T-helper 2 cell treated with Interferon-gamma antibody and Interleukin-4, amounts not matched to agents 5 μg/mL and 100 μg/mL, for 36 hours (primary cell): Measurements from ENCODE around the gene CLCN7.

Source experiments
- DNase-seq: peaks from one replicate; pipeline ENCODE4 v3.0.0; 2021; ENCODE audit warnings: low spot score
- H3K27ac Mint-ChIP-seq: one replicate; pipeline ENCODE4 v1.8.0; 2021; ENCODE audit warnings: mild to moderate bottlenecking, mixed read lengths
- H3K27me3 Mint-ChIP-seq: one replicate; pipeline ENCODE4 v1.8.0; 2021; ENCODE audit warnings: low read depth, mixed read lengths
- H3K36me3 Mint-ChIP-seq: one replicate; pipeline ENCODE4 v1.8.0; 2021; ENCODE audit warnings: low read depth, mixed read lengths
- H3K4me1 Mint-ChIP-seq: one replicate; pipeline ENCODE4 v1.8.0; 2021; ENCODE audit warnings: low read depth, mixed read lengths
- H3K4me3 Mint-ChIP-seq: one replicate; pipeline ENCODE4 v1.8.0; 2022; ENCODE audit warnings: mild to moderate bottlenecking, moderate library complexity, mixed read lengths
- H3K9me3 Mint-ChIP-seq: one replicate; pipeline ENCODE4 v1.8.0; 2021; ENCODE audit warnings: mixed read lengths

The CLCN7 gene

DNA sequence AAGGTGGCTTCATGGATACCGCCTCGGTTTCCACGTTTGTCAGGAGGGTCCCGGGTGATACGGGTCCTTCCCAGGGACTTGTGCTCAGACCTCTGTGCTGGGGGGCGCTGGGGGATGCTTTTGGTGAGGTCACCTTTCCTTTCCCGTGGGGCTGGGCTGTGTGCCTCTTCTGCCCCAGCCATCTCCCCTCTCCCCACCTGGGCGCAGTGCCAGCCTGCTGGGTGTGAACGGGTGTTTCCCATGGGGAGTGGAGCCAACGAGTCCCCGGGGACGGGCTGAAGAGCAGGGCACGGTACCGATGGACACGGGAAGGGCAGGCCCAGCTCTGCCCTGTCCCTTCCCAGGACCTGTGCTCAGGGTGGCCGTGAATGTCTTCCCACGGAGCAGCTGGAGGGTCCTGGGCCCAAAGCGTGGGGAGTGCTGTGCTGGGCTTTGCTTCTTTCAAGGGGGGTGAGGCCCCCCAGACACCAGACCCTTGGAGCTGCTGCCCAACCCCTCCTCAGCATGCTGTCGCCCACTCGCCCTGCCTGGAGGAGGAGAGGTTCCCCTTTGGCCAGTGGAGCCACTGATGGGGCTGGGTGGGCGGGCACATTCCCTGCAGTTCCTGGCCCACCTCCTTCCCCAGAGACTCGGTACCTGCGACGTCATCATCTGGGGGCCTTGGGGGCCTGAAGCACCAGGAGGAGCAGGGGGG is 33.8 kb upstream of the CLCN7 start:
- no peak overlapping the region for H3K4me3 Mint-ChIP-seq
- no peak overlapping the region for H3K27ac Mint-ChIP-seq
- no peaks in the 10 kb centered on the region for H3K27me3 Mint-ChIP-seq
- H3K4me1 Mint-ChIP-seq, result no peaks in the 10 kb centered on the region
- no peaks in the 10 kb centered on the region for H3K9me3 Mint-ChIP-seq
- H3K36me3 Mint-ChIP-seq, result peaks cover 12% of the 10 kb centered on the region
- no peak for DNase-seq

DNA sequence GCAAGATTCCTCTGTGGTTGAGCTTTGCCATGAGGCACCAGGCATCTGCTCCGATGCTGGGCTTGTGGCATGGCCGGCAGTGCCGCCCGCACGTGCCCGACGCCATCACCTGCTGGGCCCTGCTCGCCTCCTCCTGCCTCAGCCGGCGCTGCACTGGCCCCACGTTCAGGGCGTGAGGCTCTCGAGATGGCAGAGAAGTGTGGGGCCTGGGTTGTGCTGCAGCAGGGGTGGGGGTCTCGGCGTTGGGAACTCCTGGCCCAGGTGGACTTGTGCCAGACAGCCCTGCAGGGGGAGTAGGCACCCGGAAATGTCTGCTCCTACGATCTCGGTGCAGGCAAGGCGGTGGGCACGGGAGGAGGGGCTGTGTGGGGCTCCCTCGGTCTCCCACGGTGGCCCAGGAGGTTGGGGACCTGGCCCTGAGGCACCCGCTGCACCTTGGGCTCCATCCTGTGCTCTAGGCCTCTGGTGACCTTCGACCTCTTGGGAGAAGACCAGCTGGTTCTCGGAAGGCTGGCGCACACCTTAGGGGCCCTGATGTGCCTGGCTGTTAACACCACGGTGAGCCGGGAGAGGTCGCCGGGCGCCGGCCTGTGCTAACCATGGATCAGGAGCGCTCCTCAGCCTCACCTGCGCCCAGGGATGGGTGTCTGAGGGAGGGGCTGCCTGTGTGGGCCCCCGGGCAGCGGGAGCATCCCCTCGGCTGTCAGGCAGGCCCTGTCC is 31.8 kb upstream of the CLCN7 start:
- peaks cover 15% of the 10 kb centered on the region for H3K36me3 Mint-ChIP-seq
- H3K9me3 Mint-ChIP-seq, result no peaks in the 10 kb centered on the region
- no peak overlapping the region for H3K27ac Mint-ChIP-seq

DNA sequence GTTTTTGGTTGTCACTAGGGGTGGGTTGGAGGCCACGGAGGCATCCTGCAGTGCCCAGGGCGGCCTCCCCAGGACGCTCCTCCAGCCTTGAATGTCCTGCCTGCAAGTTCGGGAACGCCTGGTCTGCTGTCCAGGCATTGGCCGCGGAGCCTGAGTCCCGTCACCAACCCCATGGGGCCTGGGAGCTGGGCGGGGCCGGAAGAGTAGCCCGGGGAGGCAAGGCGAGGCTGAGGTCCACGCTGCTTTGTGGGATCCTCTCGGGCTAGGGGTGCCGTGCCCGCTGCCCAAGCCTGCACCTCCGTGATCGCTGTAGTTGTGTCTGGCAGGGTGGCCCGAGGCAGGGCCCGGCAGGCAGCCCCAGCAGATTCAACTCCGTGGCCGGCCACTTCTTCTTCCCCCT is 31.1 kb upstream of the CLCN7 start:
- Mint-ChIP-seq H3K36me3 (peaks cover 13% of the 10 kb centered on the region), H3K27me3 (no peaks in the 10 kb centered on the region), H3K27ac (no peak overlapping the region), H3K4me1 (no peaks in the 10 kb centered on the region), H3K9me3 (no peaks in the 10 kb centered on the region), H3K4me3 (no peak overlapping the region)
- DNase-seq, result no peak

More for the DNA sequence above, 31.8 kb upstream of the CLCN7 start:
- Mint-ChIP-seq H3K4me3 (no peak overlapping the region), H3K4me1 (no peaks in the 10 kb centered on the region), H3K27me3 (no peaks in the 10 kb centered on the region)
- DNase-seq, result no peak

DNA sequence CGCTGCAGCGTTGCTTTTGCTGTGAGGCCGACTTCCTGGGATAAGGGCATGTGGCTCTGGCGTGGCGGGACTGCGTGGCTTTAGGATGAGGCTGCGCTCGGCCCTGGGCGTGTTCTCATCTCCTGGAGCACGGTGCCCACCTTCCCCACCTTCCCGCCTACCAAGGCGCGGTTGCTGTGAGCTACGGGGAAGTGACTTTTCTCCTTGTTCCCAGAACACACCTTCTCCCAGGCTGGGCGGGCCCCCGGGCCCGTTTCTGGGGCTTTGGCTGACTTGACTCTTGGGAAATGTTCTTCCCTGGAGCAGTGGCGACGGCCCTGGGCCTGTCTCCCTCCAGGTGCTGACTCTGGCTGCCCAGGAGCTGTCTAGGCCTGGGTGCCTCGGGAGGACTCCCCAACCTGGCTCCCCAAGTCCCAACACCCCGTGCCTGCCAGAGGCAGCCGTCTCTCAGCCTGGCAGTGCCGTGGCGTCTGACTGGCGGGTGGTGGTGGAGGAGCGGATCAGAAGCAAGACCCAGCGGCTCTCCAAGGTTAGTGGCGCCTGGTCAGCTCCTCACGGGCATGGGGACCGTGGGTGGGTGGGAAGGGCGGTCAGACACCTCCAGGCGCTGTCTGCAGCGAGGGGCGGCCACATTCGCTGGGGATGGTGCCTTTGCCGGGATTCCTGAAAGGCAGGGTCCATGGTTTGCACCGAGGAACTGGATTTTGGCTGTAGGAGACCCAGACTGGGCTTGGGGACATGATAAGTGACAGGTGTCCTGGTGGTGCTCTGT is 30.4 kb upstream of the CLCN7 start:
- H3K4me3 Mint-ChIP-seq, result no peak overlapping the region
- H3K27ac Mint-ChIP-seq, result no peak overlapping the region
- no peak for DNase-seq
- no peaks in the 10 kb centered on the region for H3K9me3 Mint-ChIP-seq
- H3K27me3 Mint-ChIP-seq, result no peaks in the 10 kb centered on the region
- no peaks in the 10 kb centered on the region for H3K4me1 Mint-ChIP-seq
- peaks cover 10% of the 10 kb centered on the region for H3K36me3 Mint-ChIP-seq

DNA sequence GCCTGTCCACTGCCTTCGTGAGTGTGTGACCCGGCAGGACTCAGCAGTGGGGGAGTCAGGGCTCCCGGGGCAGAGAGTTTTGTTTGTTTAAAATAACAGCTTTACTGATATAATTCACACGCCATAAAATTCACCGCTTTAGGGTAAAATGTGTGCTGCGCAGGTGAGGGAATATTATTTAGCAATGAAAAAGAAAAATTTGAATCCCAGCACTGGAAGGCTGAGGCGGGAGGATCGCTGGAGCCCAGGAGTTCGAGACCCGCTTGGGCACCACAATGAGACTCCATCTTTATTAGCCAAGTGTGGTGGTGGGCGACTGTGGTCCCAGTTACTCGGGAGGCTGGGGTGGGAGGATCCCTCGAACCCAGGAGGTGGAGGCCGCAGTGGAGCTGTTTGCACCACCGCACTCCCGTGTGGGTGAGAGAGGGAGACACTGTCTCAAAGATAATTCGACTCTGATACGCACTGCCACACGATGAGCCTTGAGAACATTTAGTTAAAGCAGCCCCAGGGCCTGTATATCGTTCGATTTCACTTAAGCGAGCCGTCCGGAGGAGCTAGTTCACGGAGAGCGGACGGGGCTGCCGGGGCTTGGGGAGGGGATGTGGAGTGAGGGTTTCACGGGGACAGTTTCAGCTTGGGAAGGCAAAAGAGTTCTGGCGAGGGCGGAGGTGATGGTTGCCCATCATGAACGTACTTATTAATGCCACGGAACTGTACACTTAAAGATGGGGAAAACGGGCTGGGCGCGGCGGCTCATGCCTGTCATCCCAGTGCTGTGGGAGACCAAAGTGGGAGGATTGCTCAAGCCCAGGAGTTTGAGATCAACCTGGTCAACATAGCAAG is 28.5 kb upstream of the CLCN7 start:
- Mint-ChIP-seq H3K4me3 (no peak overlapping the region), H3K27ac (no peak overlapping the region), H3K9me3 (no peaks in the 10 kb centered on the region), H3K4me1 (no peaks in the 10 kb centered on the region), H3K36me3 (peaks cover 12% of the 10 kb centered on the region), H3K27me3 (no peaks in the 10 kb centered on the region)
- no peak for DNase-seq

DNA sequence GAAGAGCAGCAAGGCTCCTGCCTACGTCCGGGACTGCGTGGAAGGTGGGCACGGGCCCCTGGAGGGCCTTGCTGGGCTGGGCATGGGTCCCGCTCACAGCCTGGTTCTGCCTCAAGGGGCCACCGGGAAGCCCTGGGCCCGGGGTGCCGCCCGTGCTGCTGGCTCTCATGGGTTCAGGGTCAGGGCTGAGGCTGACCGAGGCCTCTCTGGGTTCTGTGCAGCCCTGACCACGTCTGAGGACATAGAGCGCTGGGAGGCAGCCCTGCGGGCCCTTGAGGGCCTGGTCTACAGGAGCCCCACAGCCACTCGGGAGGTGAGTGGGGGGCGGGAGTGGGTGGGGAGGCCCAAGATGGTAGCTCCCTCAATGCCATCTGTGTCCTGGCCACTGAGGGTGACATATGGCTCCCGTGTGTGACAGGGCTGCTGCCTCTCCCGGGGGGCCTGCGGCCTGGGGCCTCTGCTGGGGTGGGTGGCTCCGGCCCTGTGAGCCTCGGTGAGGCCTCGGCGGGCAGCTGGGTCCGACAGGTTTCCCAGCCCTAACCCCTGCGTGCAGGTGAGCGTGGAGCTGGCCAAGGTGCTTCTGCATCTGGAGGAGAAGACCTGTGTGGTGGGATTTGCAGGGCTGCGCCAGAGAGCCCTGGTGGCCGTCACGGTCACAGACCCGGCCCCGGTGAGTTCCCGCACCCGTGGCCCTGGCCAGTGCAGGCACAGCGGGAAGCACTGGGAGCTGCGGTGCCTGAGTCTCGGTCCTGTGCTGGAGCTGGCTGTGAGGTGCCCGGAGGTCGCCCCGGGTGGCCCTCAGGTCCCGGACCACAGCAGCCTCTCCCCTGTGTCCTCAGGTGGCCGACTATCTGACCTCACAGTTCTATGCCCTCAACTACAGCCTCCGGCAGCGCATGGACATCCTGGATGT is 27.5 kb upstream of the CLCN7 start:
- Mint-ChIP-seq H3K36me3 (peaks cover 14% of the 10 kb centered on the region), H3K27ac (no peak overlapping the region), H3K9me3 (no peaks in the 10 kb centered on the region), H3K4me1 (no peaks in the 10 kb centered on the region), H3K27me3 (no peaks in the 10 kb centered on the region), H3K4me3 (no peak overlapping the region)
- DNase-seq, result no peak

DNA sequence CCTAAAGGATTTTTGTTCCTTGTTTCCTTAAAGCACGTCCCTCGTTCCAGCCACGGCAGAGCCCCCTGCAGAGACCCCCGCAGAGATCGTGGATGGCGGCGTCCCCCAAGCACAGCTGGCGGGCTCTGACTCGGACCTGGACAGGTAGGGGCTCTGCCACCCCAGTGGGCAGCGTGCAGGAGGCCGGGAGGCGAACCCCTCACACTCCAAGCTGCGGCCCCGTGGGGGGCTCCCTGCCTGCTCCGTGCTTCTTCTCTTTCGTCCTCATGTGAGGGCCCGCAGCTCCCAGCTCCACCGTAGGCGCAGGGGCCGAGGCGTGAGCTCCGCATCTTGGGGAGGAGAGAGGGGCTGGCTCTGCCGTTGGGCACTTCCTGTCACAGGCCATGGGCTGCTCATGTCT is 26.8 kb upstream of the CLCN7 start:
- no peaks in the 10 kb centered on the region for H3K27me3 Mint-ChIP-seq
- H3K36me3 Mint-ChIP-seq, result peaks cover 18% of the 10 kb centered on the region
- H3K4me3 Mint-ChIP-seq, result no peak overlapping the region
- DNase-seq, result no peak
- no peaks in the 10 kb centered on the region for H3K4me1 Mint-ChIP-seq
- H3K9me3 Mint-ChIP-seq, result no peaks in the 10 kb centered on the region
- no peak overlapping the region for H3K27ac Mint-ChIP-seq

DNA sequence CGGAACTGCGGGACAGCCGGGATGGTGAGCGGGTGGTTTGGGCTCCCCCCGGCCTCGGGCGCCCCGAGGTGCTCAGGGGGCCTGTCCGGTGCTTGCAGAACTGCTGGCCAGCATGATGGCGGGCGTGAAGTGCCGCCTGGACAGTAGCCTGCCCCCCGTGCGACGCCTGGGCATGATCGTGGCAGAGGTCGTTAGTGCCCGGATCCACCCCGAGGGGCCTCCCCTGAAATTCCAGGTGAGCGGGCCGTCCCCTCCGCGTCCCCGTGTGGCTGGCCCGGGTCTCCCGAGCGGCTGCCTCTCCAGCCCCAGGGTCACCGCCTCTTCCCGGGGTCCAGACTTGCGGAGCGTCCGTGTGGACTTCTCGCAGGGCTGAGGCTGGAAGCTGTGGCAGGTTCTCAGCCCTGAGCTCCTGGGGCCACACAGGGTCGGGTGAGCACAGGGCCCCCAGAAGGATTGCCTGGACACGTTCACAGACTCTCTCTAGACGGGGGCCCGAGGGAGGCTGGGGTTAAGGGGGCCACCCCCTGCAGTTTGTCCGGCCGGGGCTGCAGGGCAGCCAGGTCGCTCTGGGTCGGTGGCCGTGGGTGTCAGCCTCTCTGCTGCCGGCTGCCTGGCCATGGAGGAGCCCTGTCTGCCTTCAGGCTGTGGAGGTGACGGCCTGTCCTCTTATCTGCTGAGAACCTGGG is 25.8 kb upstream of the CLCN7 start:
- Mint-ChIP-seq H3K36me3 (peaks cover 22% of the 10 kb centered on the region), H3K27me3 (no peaks in the 10 kb centered on the region), H3K4me3 (no peak overlapping the region), H3K4me1 (no peaks in the 10 kb centered on the region), H3K27ac (no peak overlapping the region), H3K9me3 (no peaks in the 10 kb centered on the region)
- no peak for DNase-seq

DNA sequence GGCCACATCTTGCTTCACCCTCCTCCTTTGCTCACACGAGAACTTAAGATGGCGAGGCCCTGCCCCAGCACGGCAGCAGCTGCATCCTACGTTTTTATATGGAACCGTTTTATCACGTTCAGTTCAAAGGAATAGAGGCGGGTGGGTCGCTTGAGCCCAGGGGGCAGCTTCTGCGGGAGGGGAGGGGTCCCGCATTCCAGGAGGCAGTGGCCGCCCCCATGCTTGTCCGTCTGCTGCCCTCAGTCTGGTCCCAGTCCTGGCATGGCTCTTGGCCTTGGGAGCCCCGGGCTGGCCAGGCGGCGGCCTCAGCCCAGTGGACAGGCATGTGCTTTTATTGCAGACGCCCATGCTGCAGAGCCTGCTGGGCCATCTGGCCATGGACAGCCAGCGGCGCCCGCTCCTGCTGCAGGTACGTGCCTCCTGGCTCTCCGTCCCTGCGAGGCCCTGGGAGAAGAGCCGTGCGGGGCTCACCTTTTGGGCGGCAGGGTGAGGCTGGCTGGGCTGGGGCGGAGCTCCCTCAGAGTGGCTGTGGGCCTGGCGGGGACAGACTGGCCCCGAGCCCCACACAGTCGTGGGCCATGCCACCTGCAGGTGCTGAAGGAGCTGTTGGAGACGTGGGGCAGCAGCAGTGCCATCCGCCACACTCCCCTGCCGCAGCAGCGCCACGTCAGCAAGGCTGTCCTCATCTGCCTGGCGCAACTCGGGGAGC is 25.1 kb upstream of the CLCN7 start:
- peaks cover 22% of the 10 kb centered on the region for H3K36me3 Mint-ChIP-seq
- H3K4me3 Mint-ChIP-seq, result no peak overlapping the region
- H3K4me1 Mint-ChIP-seq, result no peaks in the 10 kb centered on the region
- H3K9me3 Mint-ChIP-seq, result no peaks in the 10 kb centered on the region
- no peak overlapping the region for H3K27ac Mint-ChIP-seq
- no peak for DNase-seq
- H3K27me3 Mint-ChIP-seq, result no peaks in the 10 kb centered on the region

DNA sequence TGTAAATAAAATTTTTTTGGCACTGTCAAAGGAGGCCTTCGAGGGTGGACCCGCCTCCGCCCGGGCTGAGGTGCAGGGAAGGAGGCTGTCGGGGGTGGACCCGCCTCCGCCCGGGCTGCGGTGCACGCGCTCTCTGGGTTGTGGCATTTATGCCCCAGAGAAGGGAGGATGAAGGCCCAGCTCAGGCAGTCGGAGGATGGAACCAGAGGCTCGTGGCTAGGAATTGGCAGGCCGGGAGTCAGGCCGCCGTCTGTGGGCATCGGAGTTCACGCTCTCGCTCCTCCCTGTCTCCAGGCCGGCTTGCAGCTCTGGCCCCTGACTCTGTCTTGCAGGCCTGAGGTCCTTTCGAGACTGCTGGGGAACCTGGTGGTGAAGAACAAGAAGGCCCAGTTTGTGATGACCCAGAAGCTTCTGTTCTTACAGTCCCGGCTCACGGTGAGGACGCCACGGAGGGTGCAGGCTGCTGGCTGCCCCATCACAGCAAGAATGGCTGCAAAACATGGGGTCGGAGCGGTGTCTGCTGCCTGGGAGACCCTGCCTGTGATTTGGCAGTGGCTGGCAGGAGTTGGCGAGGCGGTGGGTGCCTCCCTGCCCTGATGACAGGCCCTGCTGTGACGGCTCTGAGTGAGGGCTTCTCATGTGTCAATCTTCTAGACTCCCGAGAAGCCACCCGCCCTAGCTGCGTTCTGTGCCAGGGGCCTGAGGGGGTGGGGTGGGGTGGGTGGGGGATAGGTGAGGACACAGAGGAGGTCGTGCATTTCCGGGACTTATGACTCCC is 24.3 kb upstream of the CLCN7 start:
- DNase-seq, result no peak
- no peaks in the 10 kb centered on the region for H3K27me3 Mint-ChIP-seq
- H3K36me3 Mint-ChIP-seq, result peaks cover 22% of the 10 kb centered on the region
- H3K4me3 Mint-ChIP-seq, result no peak overlapping the region
- H3K9me3 Mint-ChIP-seq, result no peaks in the 10 kb centered on the region
- no peak overlapping the region for H3K27ac Mint-ChIP-seq
- H3K4me1 Mint-ChIP-seq, result no peaks in the 10 kb centered on the region

DNA sequence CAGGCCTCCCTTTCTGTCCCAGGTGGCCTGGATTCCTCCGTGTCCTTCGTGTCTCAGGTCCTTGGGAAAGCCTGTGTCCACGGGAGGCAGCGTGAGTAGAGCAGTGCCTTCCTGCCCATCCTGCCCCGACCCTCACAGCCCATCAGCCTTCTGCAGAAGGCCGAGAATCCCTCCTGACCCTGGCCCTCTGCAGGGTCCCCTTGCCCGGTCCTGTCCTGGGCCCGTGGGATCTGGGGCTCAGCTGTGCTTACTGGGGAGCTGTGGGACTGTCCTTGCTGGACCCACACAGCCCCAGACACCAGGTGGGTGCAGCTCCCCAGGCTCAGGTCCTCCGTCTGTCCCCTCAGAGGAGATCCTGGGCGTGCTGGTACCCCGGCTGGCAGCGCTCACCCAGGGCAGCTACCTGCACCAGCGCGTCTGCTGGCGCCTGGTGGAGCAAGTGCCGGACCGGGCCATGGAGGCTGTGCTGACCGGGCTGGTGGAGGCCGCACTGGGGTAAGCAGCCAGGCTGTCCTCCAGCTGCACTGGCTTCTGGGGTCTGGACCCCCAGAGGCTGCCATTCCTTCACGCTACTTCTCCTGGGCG is 22.3 kb upstream of the CLCN7 start:
- H3K9me3 Mint-ChIP-seq, result no peaks in the 10 kb centered on the region
- no peak overlapping the region for H3K4me3 Mint-ChIP-seq
- peaks cover 16% of the 10 kb centered on the region for H3K36me3 Mint-ChIP-seq
- no peaks in the 10 kb centered on the region for H3K27me3 Mint-ChIP-seq
- no peak overlapping the region for H3K27ac Mint-ChIP-seq
- H3K4me1 Mint-ChIP-seq, result peaks cover 10% of the 10 kb centered on the region
- no peak for DNase-seq
